ENCODE results near the gene PRKCI.

- no peak for TF ChIP-seq ZBTB2 (IDR thresholded peaks at IDR 0.05)
- no peak for TF ChIP-seq SMC3 (conservative IDR thresholded peaks at IDR 0.05; ENCODE audit: insufficient read depth, low read depth, low read length)
- TF ChIP-seq ELK1 (CRISPR knock-in tag; IDR thresholded peaks at IDR 0.05) = no peak
- no peak for TF ChIP-seq POLR2AphosphoS2 (IDR thresholded peaks at IDR 0.05; ENCODE audit: low read length)
Measured at GRCh38 chr3:170344971-170345370, 122.7 kb downstream of the PRKCI start.

Data from K562 (cell line).